GM21529 (cell line): Measurements from ENCODE around the gene BDH1.

ENCODE experiments used
- ATAC-seq: cut with Tn5 transposase; IDR thresholded peaks from one replicate; pipeline ENCODE4 v1.9.1; 2021; ENCODE audit not compliant: unreplicated experiment

The BDH1 gene

GRCh38 chr3:197508051-197508451 lies 47.7 kb downstream of the BDH1 start:
- ATAC-seq: no peak

- ATAC-seq: no peak
Measured at GRCh38 chr3:197507541-197507940, 48.2 kb downstream of the BDH1 start.

- ATAC-seq: no peak
Measured at GRCh38 chr3:197507081-197507480, 48.7 kb downstream of the BDH1 start.

GRCh38 chr3:197505796-197506548 lies 49.8 kb downstream of the BDH1 start:
- no peak for ATAC-seq

GRCh38 chr3:197504641-197505121 lies 51.1 kb downstream of the BDH1 start:
- no peak for ATAC-seq

- no peak for ATAC-seq
Measured at GRCh38 chr3:197504229-197504628, 51.5 kb downstream of the BDH1 start.

GRCh38 chr3:197503652-197504051 lies 52.1 kb downstream of the BDH1 start:
- no peak for ATAC-seq

- ATAC-seq: peak; percentile 73
Measured at GRCh38 chr3:197501879-197502620, 53.7 kb downstream of the BDH1 start.

GRCh38 chr3:197501496-197501878 lies 54.3 kb downstream of the BDH1 start:
- peak; percentile 34 for ATAC-seq

GRCh38 chr3:197500812-197501211 lies 55.0 kb downstream of the BDH1 start:
- ATAC-seq: no peak

- no peak for ATAC-seq
Measured at GRCh38 chr3:197499427-197499826, 56.3 kb downstream of the BDH1 start.

GRCh38 chr3:197498499-197499241 lies 57.1 kb downstream of the BDH1 start:
- no peak for ATAC-seq

GRCh38 chr3:197496746-197497125 lies 59.0 kb downstream of the BDH1 start:
- ATAC-seq: no peak

GRCh38 chr3:197495999-197496745 lies 59.6 kb downstream of the BDH1 start:
- no peak for ATAC-seq

GRCh38 chr3:197495499-197495898 lies 60.3 kb downstream of the BDH1 start:
- ATAC-seq: peak; percentile 58

GRCh38 chr3:197495059-197495455 lies 60.7 kb downstream of the BDH1 start:
- ATAC-seq: peak; percentile 41

- ATAC-seq: no peak
Measured at GRCh38 chr3:197494366-197495058, 61.3 kb downstream of the BDH1 start.

- no peak for ATAC-seq
Measured at GRCh38 chr3:197493049-197493448, 62.7 kb downstream of the BDH1 start.

GRCh38 chr3:197491923-197492664 lies 63.7 kb downstream of the BDH1 start:
- no peak for ATAC-seq

- no peak for ATAC-seq
Measured at GRCh38 chr3:197491478-197491877, 64.3 kb downstream of the BDH1 start.
